PFSK-1 (cell line): Measurements from ENCODE around the gene AGO1.

Source experiments
- POLR2AphosphoS5 ChIP-seq: IDR thresholded peaks from 2 replicates; pipeline ENCODE4 v1.6.1; 2012; ENCODE audit warnings: low read depth, mild to moderate bottlenecking, control low read depth, low read length, moderate library complexity
- SIN3A ChIP-seq: IDR thresholded peaks from 2 replicates; pipeline ENCODE4 v1.6.1; 2012; ENCODE audit warnings: mild to moderate bottlenecking, low read length, moderate library complexity, borderline replicate concordance; ENCODE audit not compliant: insufficient read depth

- TF ChIP-seq POLR2AphosphoS5 (no peak), SIN3A (no peak)
Measured at GRCh38 chr1:35925741-35926140, 42.7 kb downstream of the AGO1 start.
